Heart left ventricle (tissue), 16 donors: ENCODE measurements around the gene SPEG. TPM values are rescaled to one million over a fixed set of nuclear protein-coding genes. Genes with fewer than 3 reads are reported as not detected.

Experiments
- ATAC-seq, 4 donors: fragments of 200-7000 bp; cut with Tn5 transposase; one replicate each; pipeline ENCODE4 v1.9.1; 2020 to 2022; ENCODE audit warnings: moderate library complexity in 4 of 4, mild to moderate bottlenecking in 3 of 4, moderate number of reproducible peaks in 1 of 4
- DNase-seq, 5 donors: peaks; one replicate each; pipeline ENCODE4 v3.0.0-alpha.2; 2020
- H3K27ac ChIP-seq, 12 donors: fragments of 200-600 bp; sonication (generic) in 4 of 12; one replicate each; pipeline versions ENCODE4 v1.5.0 to v1.8.0; 2016 to 2022; ENCODE audit warnings: mild to moderate bottlenecking in 2 of 12
- H3K27me3 ChIP-seq, 9 donors: fragments of 200-600 bp; sonication (generic) in 2 of 9; one replicate each; pipeline versions ENCODE4 v1.5.1 to v1.8.0; 2016 to 2022; ENCODE audit warnings: mild to moderate bottlenecking in 3 of 9
- H3K36me3 ChIP-seq, 9 donors: fragments of 200-600 bp; sonication (generic) in 2 of 9; one replicate each; pipeline versions ENCODE4 v1.5.0 to v1.8.0; 2018 to 2022; ENCODE audit warnings: mild to moderate bottlenecking in 2 of 9
- H3K4me1 ChIP-seq, 12 donors: fragments of 200-600 bp; sonication (generic) in 4 of 12; one replicate each; pipeline versions ENCODE4 v1.5.0 to v1.8.0; 2016 to 2022; ENCODE audit warnings: mild to moderate bottlenecking in 3 of 12
- H3K4me3 ChIP-seq, 12 donors: fragments of 200-600 bp; sonication (generic) in 4 of 12; one replicate each; pipeline versions ENCODE4 v1.5.0 to v1.8.0; 2017 to 2022; ENCODE audit warnings: mild to moderate bottlenecking in 9 of 12, moderate library complexity in 4 of 12
- H3K9me3 ChIP-seq, 12 donors: fragments of 200-600 bp; sonication (generic) in 4 of 12; one replicate each; pipeline versions ENCODE4 v1.5.0 to v1.8.0; 2016 to 2022; ENCODE audit warnings: mild to moderate bottlenecking in 1 of 12
- CTCF ChIP-seq, 12 donors: fragments of 200-600 bp; sonication (generic) in 4 of 12; IDR thresholded peaks; one replicate each; pipeline versions ENCODE4 v1.5.0 to v1.8.0; 2018 to 2022; ENCODE audit warnings: antibody characterized with exemption in 12 of 12, mild to moderate bottlenecking in 5 of 12
- POLR2A ChIP-seq, 2 donors: fragments of 450-650 bp; IDR thresholded peaks; one replicate each; pipeline ENCODE4 v1.6.1; 2017; ENCODE audit warnings: antibody characterized with exemption in 2 of 2, mild to moderate bottlenecking in 2 of 2, moderate library complexity in 2 of 2
- WGBS, 4 donors: extraction: QIAGEN DNeasy Blood & Tissue Kit in 2 of 4; methylation state at CpG; one replicate each; pipeline versions ENCODE4 v1.1.5 to v1.1.7; 2013 to 2018; 5-methylcytosine and 5-hydroxymethylcytosine counted together
- intact Hi-C, 10 donors: fragments of 100-400 bp; cut with DNase I; formaldehyde crosslinking; loops; one replicate each; pipeline versions ENCODE4 v1.11.1 to v1.14.2; 2022
- polyA plus RNA-seq, 2 donors: library from polyadenylated mRNA; stranded (reverse); fragments of 200-250 nt; gene quantifications; one replicate each; pipeline ENCODE4 v1.2.3, GENCODE V29; 2013
- total RNA-seq, 9 donors: library from RNA; depleted of rRNA in 2 of 9; stranded (reverse); fragments of >200 nt in 2 of 9; fragmentation: NEBNext Ultra II Directional in 3 of 9; extraction: Animal tissue kit (Norgen Biotek cat#: 25700) in 3 of 9; gene quantifications; one replicate each; pipeline versions ENCODE4 v1.1.0 to v1.2.4, GENCODE V29; 2016 to 2023
- donor health status: ischemic (EF 13 %, LVEDD 7.1; RV severe dilation, severe dysfunction).
- donor health status: healthy with polysubstance abuse.
- donor health status: DM: no; HTN: yes; CAD: no.
- donor health status: DM: no; HTN: no; CAD: no.
- donor health status: ischemic (EF 25% LVEDD 6.9; RV normal size, moderate dysfunction).
- donor health status: ischemic (EF 25% LVEDD 5.7; RV mildly dilated, moderate dysfunction).
- donor health status: healthy.
- donor health status: DM: yes; HTN: yes; CAD: no.
- donor health status: ischemic (EF 35%, LVEDD 5.7; RV mildly dilated, moderate dysfunction).
- donor health status: nonischemic (EF 11% LVEDD 7.7; RV severe dilation, severe dysfunction).
- donor health status: DM: yes; HTN: yes; CAD: no.
- donor health status: PGD.
- donor health status: ischemic (EF 29% LVEDD 5.4; RV normal size, mild dysfunction).
- donor health status: nonischemic (EF 23%, LVEDD 6.1; RV moderate dilation, normal function).

SPEG gene
- total and polyA plus RNA-seq, 11 donors: 64.8 to 150 (median 108) TPM

- H3K27me3 ChIP-seq: peaks cover 0 to 41% (median 0%) of the 10 kb centered on the region in 9 donors
- no peaks in the 10 kb centered on the region for H3K9me3 ChIP-seq
- H3K27ac ChIP-seq: peak overlapping the region in 9 of 12 donors; percentile 94 to 100 (median 98)
- TF ChIP-seq CTCF (IDR thresholded peaks at IDR 0.05) (no peak), POLR2A (IDR thresholded peaks at IDR 0.05) (no peak)
- peaks cover 0 to 10% (median 4%) of the 10 kb centered on the region in 9 donors for H3K36me3 ChIP-seq
- H3K4me1 ChIP-seq: peaks cover 0 to 53% (median 35%) of the 10 kb centered on the region in 12 donors
- H3K4me3 ChIP-seq: peak overlapping the region in 10 of 12 donors; percentile 63 to 89 (median 78)
- intact Hi-C loops: loop anchor here in 1 of 10 donors (5.0 kb wide), 1 partner anchor 35 kb away; no protein-coding TSS in a partner anchor
- 29 to 52% (median 39%) methylated on average over 29 to 61 of the region's 61 CpGs for WGBS, 4 donors
- DNase-seq (no peak), ATAC-seq (no peak)
Observed at GRCh38 chr2:219496825-219497494, 62.3 kb downstream of the SPEG start.

- intact Hi-C loops: loop anchor here in 3 of 10 donors (1.0 to 5.0 kb wide), 3 partner anchors 35 to 101 kb away; no protein-coding TSS in a partner anchor
Observed at GRCh38 chr2:219497495-219498279, 63.0 kb downstream of the SPEG start.

GRCh38 chr2:219498280-219499057 is 63.8 kb downstream of the SPEG start, which contains the start of gene GMPPA:
TSS of gene GMPPA (plus strand) at chr2:219498891. CDS start at chr2:219499976, 1,085 bp downstream.
- Histone ChIP-seq H3K9me3 (no peaks in the 10 kb centered on the region), H3K4me1 (peaks cover 0 to 50% (median 35%) of the 10 kb centered on the region in 12 donors), H3K36me3 (peaks cover 0 to 20% (median 12%) of the 10 kb centered on the region in 9 donors), H3K4me3 (peak within 1 kb of the TSS; percentile 38 to 89 (median 78)), H3K27ac (peak within 1 kb of the TSS; percentile 94 to 100 (median 98)), H3K27me3 (peaks cover 0 to 37% (median 0%) of the 10 kb centered on the region in 9 donors)
- TF ChIP-seq POLR2A (IDR thresholded peaks at IDR 0.05) (peak in 1 of 2 donors; percentile 61), CTCF (IDR thresholded peaks at IDR 0.05) (peak in 1 of 12 donors; percentile 31)
- 0% methylated on average over 31 to 49 of the region's 49 CpGs for WGBS, 4 donors
- peak; percentile 86 to 94 (median 88) for ATAC-seq
- intact Hi-C loops: loop anchor here in 3 of 10 donors (1.0 to 5.0 kb wide), 3 partner anchors 34 to 100 kb away; no protein-coding TSS in a partner anchor
- peak; percentile 96 to 98 (median 96) for DNase-seq

More at GRCh38 chr2:219497495-219498279, 63.0 kb downstream of the SPEG start:
- ATAC-seq: peak; percentile 72 to 85 (median 84)
- peak; percentile 90 to 96 (median 96) for DNase-seq
- WGBS, 4 donors: 7 to 30% (median 12%) methylated on average over 26 to 59 of the region's 59 CpGs
- peak overlapping the region; percentile 35 to 89 (median 78) for H3K4me3 ChIP-seq
- peaks cover 0 to 41% (median 0%) of the 10 kb centered on the region in 9 donors for H3K27me3 ChIP-seq
- peak overlapping the region; percentile 94 to 100 (median 98) for H3K27ac ChIP-seq
- H3K36me3 ChIP-seq: peaks cover 0 to 13% (median 8%) of the 10 kb centered on the region in 9 donors
- peaks cover 0 to 50% (median 35%) of the 10 kb centered on the region in 12 donors for H3K4me1 ChIP-seq
- H3K9me3 ChIP-seq: no peaks in the 10 kb centered on the region
- TF ChIP-seq POLR2A (IDR thresholded peaks at IDR 0.05) (peak; percentile 0 to 86), CTCF (IDR thresholded peaks at IDR 0.05) (no peak)
